CD8-positive, alpha-beta memory T cell (primary cell): Measurements from ENCODE around the gene TFCP2L1. TPM values are rescaled to one million over a fixed set of nuclear protein-coding genes. Genes with fewer than 3 reads are reported as not detected.
"Not testable (repeated sequence)": the region's sequence is repeated elsewhere in the genome, so short reads cannot be mapped to it uniquely, and the experiment has no call there.

Experiments
- CTCF ChIA-PET: fragments of 350-600 bp; sonication (Branson Sonifier 250); formaldehyde crosslinking; loops from one replicate; lab custom pipeline; 2021; ENCODE audit warnings: antibody characterized with exemption; lab: Charles Lee
- POLR2A ChIA-PET: fragments of 350-600 bp; sonication (Branson Sonifier 250); formaldehyde crosslinking; loops from one replicate; lab custom pipeline; 2021; ENCODE audit warnings: antibody characterized with exemption; lab: Charles Lee
- DNase-seq, 5 donors: peaks; one replicate each; pipeline versions ENCODE4 v3.0.0 to v3.0.0-alpha.2; 2020 to 2022; ENCODE audit warnings: mixed read lengths in 1 of 5
- H3K27ac ChIP-seq: one replicate; pipeline ENCODE4 v1.7.0; 2013; ENCODE audit warnings: low read depth, mild to moderate bottlenecking, low read length, moderate library complexity
- H3K27me3 ChIP-seq: 2 replicates; pipeline ENCODE4 v1.7.0; 2013; ENCODE audit warnings: low read length, mild to moderate bottlenecking; ENCODE audit not compliant: insufficient read depth, poor library complexity, severe bottlenecking
- H3K36me3 ChIP-seq: 2 replicates; pipeline ENCODE4 v1.7.0; 2013; ENCODE audit warnings: mild to moderate bottlenecking, low read length, moderate library complexity; ENCODE audit not compliant: insufficient read depth
- H3K4me1 ChIP-seq: 2 replicates; pipeline ENCODE4 v1.7.0; 2013; ENCODE audit warnings: mild to moderate bottlenecking, low read length, moderate library complexity; ENCODE audit not compliant: insufficient read depth
- H3K4me3 ChIP-seq: 2 replicates; pipeline ENCODE4 v1.7.0; 2013; ENCODE audit warnings: mild to moderate bottlenecking, low read length
- H3K9me3 ChIP-seq: 2 replicates; pipeline ENCODE4 v1.7.0; 2013; ENCODE audit warnings: mild to moderate bottlenecking, low read length
- H3K27ac Mint-ChIP-seq, 8 donors: one replicate each; pipeline ENCODE4 v1.8.0; 2020 to 2021; ENCODE audit warnings: mixed read lengths in 8 of 8, mild to moderate bottlenecking in 6 of 8, inconsistent platforms in 3 of 8, moderate library complexity in 3 of 8
- H3K27me3 Mint-ChIP-seq, 2 donors: one replicate each; pipeline ENCODE4 v1.8.0; 2020 to 2021; ENCODE audit warnings: mixed read lengths in 2 of 2, mild to moderate bottlenecking in 1 of 2, moderate library complexity in 1 of 2
- H3K36me3 Mint-ChIP-seq, 3 donors: one replicate each; pipeline ENCODE4 v1.8.0; 2020 to 2021; ENCODE audit warnings: mixed read lengths in 3 of 3, inconsistent platforms in 1 of 3, mild to moderate bottlenecking in 1 of 3
- H3K4me1 Mint-ChIP-seq, 3 donors: one replicate each; pipeline ENCODE4 v1.8.0; 2020 to 2021; ENCODE audit warnings: mixed read lengths in 3 of 3, inconsistent platforms in 1 of 3, mild to moderate bottlenecking in 1 of 3
- H3K4me3 Mint-ChIP-seq, 7 donors: one replicate each; pipeline ENCODE4 v1.8.0; 2020 to 2021; ENCODE audit warnings: mixed read lengths in 7 of 7, mild to moderate bottlenecking in 6 of 7, moderate library complexity in 4 of 7, inconsistent platforms in 2 of 7
- H3K9me3 Mint-ChIP-seq, 5 donors: one replicate each; pipeline ENCODE4 v1.8.0; 2020 to 2022; ENCODE audit warnings: mixed read lengths in 5 of 5, mild to moderate bottlenecking in 3 of 5, moderate library complexity in 2 of 5, inconsistent platforms in 1 of 5
- polyA plus RNA-seq: library from polyadenylated mRNA; unstranded; fragments of 300-500 nt; fragmentation: Illumina TruSeq; gene quantifications from one replicate; pipeline ENCODE4 v1.2.3, GENCODE V29; 2021
- total RNA-seq, 2 experiments: library from RNA; stranded (reverse); gene quantifications; one replicate each; pipeline ENCODE4 v1.2.3, GENCODE V29; 2021

The TFCP2L1 gene
- total and polyA plus RNA-seq, 3 experiments from 2014 or later, result 0.11 to 0.45 (median 0.16) TPM

- CTCF ChIA-PET, result no interaction called here
- H3K27ac ChIP-seq, result no peak overlapping the region
- H3K4me3 ChIP-seq, result no peak overlapping the region
- H3K27me3 ChIP-seq, result peaks cover 4% of the 10 kb centered on the region
- H3K4me1 ChIP-seq, result no peaks in the 10 kb centered on the region
- no peaks in the 10 kb centered on the region for H3K9me3 Mint-ChIP-seq
- no peak for DNase-seq
- no peak overlapping the region for H3K4me3 Mint-ChIP-seq
- POLR2A ChIA-PET, result no interaction called here
- peaks cover 15 to 62% of the 10 kb centered on the region in 2 donors for H3K27me3 Mint-ChIP-seq
- no peaks in the 10 kb centered on the region for H3K9me3 ChIP-seq
- H3K36me3 ChIP-seq, result no peaks in the 10 kb centered on the region
- H3K36me3 Mint-ChIP-seq, result peaks cover 0 to 3% (median 0%) of the 10 kb centered on the region in 3 donors
- H3K4me1 Mint-ChIP-seq, result peaks cover 7 to 8% (median 7%) of the 10 kb centered on the region in 3 donors
- no peak overlapping the region for H3K27ac Mint-ChIP-seq
Measured at GRCh38 chr2:121304941-121305340, 19.9 kb upstream of the TFCP2L1 start.

- Mint-ChIP-seq H3K27ac (no peak overlapping the region), H3K27me3 (peaks cover 13 to 62% of the 10 kb centered on the region in 2 donors), H3K9me3 (no peaks in the 10 kb centered on the region), H3K36me3 (peaks cover 0 to 3% (median 0%) of the 10 kb centered on the region in 3 donors), H3K4me1 (peaks cover 0 to 3% (median 0%) of the 10 kb centered on the region in 3 donors), H3K4me3 (no peak overlapping the region)
- peaks cover 3% of the 10 kb centered on the region for H3K27me3 ChIP-seq
- no peak overlapping the region for H3K4me3 ChIP-seq
- no peaks in the 10 kb centered on the region for H3K9me3 ChIP-seq
- H3K4me1 ChIP-seq, result no peaks in the 10 kb centered on the region
- H3K27ac ChIP-seq, result no peak overlapping the region
- ChIA-PET CTCF (no interaction called here), POLR2A (no interaction called here)
- H3K36me3 ChIP-seq, result no peaks in the 10 kb centered on the region
- DNase-seq, result no peak
Measured at GRCh38 chr2:121303531-121304263, 18.7 kb upstream of the TFCP2L1 start.

- DNase-seq, POLR2A ChIA-PET, H3K9me3 ChIP-seq, H3K36me3 Mint-ChIP-seq, H3K4me3 ChIP-seq, CTCF ChIA-PET, H3K27ac Mint-ChIP-seq, H3K4me1 Mint-ChIP-seq, H3K27me3 ChIP-seq, H3K4me1 ChIP-seq, H3K36me3 ChIP-seq, H3K9me3 Mint-ChIP-seq, H3K4me3 Mint-ChIP-seq, H3K27ac ChIP-seq: not testable (repeated sequence)
- peaks cover 10 to 52% of the 10 kb centered on the region in 2 donors for H3K27me3 Mint-ChIP-seq
Measured at GRCh38 chr2:121301190-121301589, 16.2 kb upstream of the TFCP2L1 start.

DNA sequence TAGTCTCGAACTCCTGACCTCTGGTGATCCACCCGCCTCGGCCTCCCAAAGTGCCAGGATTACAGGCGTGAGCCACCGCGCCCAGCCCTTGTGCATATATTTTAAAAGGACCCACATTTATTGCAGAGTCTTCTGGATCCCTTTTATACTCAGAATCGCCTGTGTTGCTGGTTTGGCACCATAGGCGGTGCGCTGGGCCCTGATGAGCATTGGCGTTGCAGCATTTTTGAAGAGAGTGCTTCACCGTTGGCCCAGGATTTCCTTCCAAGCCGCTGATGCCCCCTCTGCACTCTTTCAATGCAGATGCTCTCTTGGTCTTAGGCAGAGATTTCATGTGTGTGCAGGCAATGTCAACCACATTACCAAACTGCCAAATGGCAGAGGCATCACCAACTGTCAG is 13.5 kb upstream of the TFCP2L1 start:
- no peak for DNase-seq
- no peaks in the 10 kb centered on the region for H3K27me3 ChIP-seq
- ChIA-PET POLR2A (no interaction called here), CTCF (no interaction called here)
- no peaks in the 10 kb centered on the region for H3K36me3 ChIP-seq
- no peak overlapping the region for H3K27ac ChIP-seq
- Mint-ChIP-seq H3K36me3 (no peaks in the 10 kb centered on the region), H3K27me3 (peaks cover 6 to 35% of the 10 kb centered on the region in 2 donors), H3K9me3 (no peaks in the 10 kb centered on the region), H3K4me3 (no peak overlapping the region), H3K27ac (no peak overlapping the region), H3K4me1 (no peaks in the 10 kb centered on the region)
- H3K4me3 ChIP-seq, result no peak overlapping the region
- no peaks in the 10 kb centered on the region for H3K4me1 ChIP-seq
- H3K9me3 ChIP-seq, result no peaks in the 10 kb centered on the region

DNA sequence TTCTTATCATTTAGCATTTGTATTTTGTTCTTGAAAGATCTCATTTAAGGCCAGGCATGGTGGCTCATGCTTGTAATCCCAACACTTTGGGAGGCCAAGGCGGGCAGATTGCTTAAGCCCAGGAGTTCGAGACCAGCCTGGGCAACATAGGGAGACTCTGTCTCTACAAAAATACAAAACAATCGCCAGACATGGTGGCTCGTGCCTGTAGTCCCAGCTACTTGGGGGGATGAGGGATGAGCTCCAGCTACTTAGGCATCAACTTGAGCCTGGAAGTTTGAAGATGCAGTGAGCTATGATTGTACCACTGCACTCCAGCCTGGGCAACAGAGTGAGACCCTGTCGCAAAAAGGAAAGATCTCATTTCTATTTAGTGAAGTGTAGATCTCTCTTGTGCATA is 12.9 kb upstream of the TFCP2L1 start:
- H3K4me1 Mint-ChIP-seq, H3K9me3 ChIP-seq, H3K27ac Mint-ChIP-seq, H3K4me3 ChIP-seq, H3K4me3 Mint-ChIP-seq, H3K36me3 ChIP-seq, POLR2A ChIA-PET, H3K36me3 Mint-ChIP-seq, H3K9me3 Mint-ChIP-seq, H3K27me3 ChIP-seq, H3K27ac ChIP-seq, DNase-seq, CTCF ChIA-PET, H3K4me1 ChIP-seq: not testable (repeated sequence)
- peaks cover 7 to 29% of the 10 kb centered on the region in 2 donors for H3K27me3 Mint-ChIP-seq

GRCh38 chr2:121297217-121297830 is 12.3 kb upstream of the TFCP2L1 start:
- no peak for DNase-seq
- no peaks in the 10 kb centered on the region for H3K4me1 ChIP-seq
- no peak overlapping the region for H3K4me3 Mint-ChIP-seq
- ChIA-PET POLR2A (no interaction called here), CTCF (no interaction called here)
- peaks cover 5 to 23% of the 10 kb centered on the region in 2 donors for H3K27me3 Mint-ChIP-seq
- no peaks in the 10 kb centered on the region for H3K4me1 Mint-ChIP-seq
- H3K27ac Mint-ChIP-seq, result no peak overlapping the region
- no peaks in the 10 kb centered on the region for H3K9me3 Mint-ChIP-seq
- no peaks in the 10 kb centered on the region for H3K27me3 ChIP-seq
- no peak overlapping the region for H3K4me3 ChIP-seq
- H3K27ac ChIP-seq, result no peak overlapping the region
- H3K9me3 ChIP-seq, result no peaks in the 10 kb centered on the region
- no peaks in the 10 kb centered on the region for H3K36me3 Mint-ChIP-seq
- H3K36me3 ChIP-seq, result no peaks in the 10 kb centered on the region

GRCh38 chr2:121295911-121296650 is 11.1 kb upstream of the TFCP2L1 start:
- no peak overlapping the region for H3K27ac ChIP-seq
- CTCF ChIA-PET, result no interaction called here
- no peaks in the 10 kb centered on the region for H3K36me3 ChIP-seq
- no peak overlapping the region for H3K4me3 ChIP-seq
- Mint-ChIP-seq H3K4me3 (no peak overlapping the region), H3K27me3 (peaks cover 2 to 18% of the 10 kb centered on the region in 2 donors), H3K27ac (no peak overlapping the region), H3K4me1 (no peaks in the 10 kb centered on the region), H3K9me3 (no peaks in the 10 kb centered on the region), H3K36me3 (no peaks in the 10 kb centered on the region)
- H3K27me3 ChIP-seq, result no peaks in the 10 kb centered on the region
- H3K9me3 ChIP-seq, result no peaks in the 10 kb centered on the region
- DNase-seq, result no peak
- H3K4me1 ChIP-seq, result no peaks in the 10 kb centered on the region
- POLR2A ChIA-PET, result no interaction called here
